Glutamatergic neuron (in vitro differentiated cells): ENCODE measurements around the gene PEX16. TPM values are rescaled to one million over a fixed set of nuclear protein-coding genes. Genes with fewer than 3 reads are reported as not detected.
A peak's percentile ranks its signal among the peaks of the same experiment; 100 is the strongest.

Experiments used
- DNase-seq: peaks from one replicate; pipeline ENCODE4 v3.0.0; 2022
- H3K27ac Mint-ChIP-seq: one replicate; pipeline ENCODE4 v1.8.0; 2020; ENCODE audit warnings: mild to moderate bottlenecking, mixed read lengths, inconsistent platforms; ENCODE audit not compliant: unreplicated experiment
- H3K27me3 Mint-ChIP-seq: one replicate; pipeline ENCODE4 v1.8.0; 2020; ENCODE audit warnings: mild to moderate bottlenecking, moderate library complexity, mixed read lengths, inconsistent platforms; ENCODE audit not compliant: unreplicated experiment
- H3K36me3 Mint-ChIP-seq: one replicate; pipeline ENCODE4 v1.8.0; 2020; ENCODE audit warnings: mild to moderate bottlenecking, mixed read lengths, inconsistent platforms; ENCODE audit not compliant: unreplicated experiment
- H3K4me1 Mint-ChIP-seq: one replicate; pipeline ENCODE4 v1.8.0; 2020; ENCODE audit warnings: mild to moderate bottlenecking, low read depth, mixed read lengths, inconsistent platforms; ENCODE audit not compliant: unreplicated experiment
- H3K4me3 Mint-ChIP-seq: one replicate; pipeline ENCODE4 v1.8.0; 2020; ENCODE audit warnings: mild to moderate bottlenecking, mixed read lengths, inconsistent platforms; ENCODE audit not compliant: unreplicated experiment
- H3K9me3 Mint-ChIP-seq: one replicate; pipeline ENCODE4 v1.8.0; 2020; ENCODE audit warnings: mild to moderate bottlenecking, moderate library complexity, mixed read lengths, inconsistent platforms; ENCODE audit not compliant: unreplicated experiment
- CTCF ChIP-seq: fragments of 200-600 bp; sonication (generic); IDR thresholded peaks from one replicate; pipeline ENCODE4 v1.5.0; 2021; ENCODE audit not compliant: partially characterized antibody, unreplicated experiment
- long read RNA-seq: library from polyadenylated mRNA; unstranded; transcript quantifications from one replicate; pipeline ENCODE4 v2.0.0, GENCODE V29; 2020; ENCODE audit not compliant: unreplicated experiment
- total RNA-seq: library from RNA; stranded (reverse); fragmentation: NEBNext Ultra II Directional; extraction: Animal tissue kit (Norgen Biotek cat#: 25700); gene quantifications from one replicate; pipeline ENCODE4 v1.2.1, GENCODE V29; 2021; ENCODE audit not compliant: unreplicated experiment

Gene PEX16
- total RNA-seq = 51.8 TPM
- long read RNA-seq, transcript PEX16-202 (11 exons, 1,335 nt) = major isoform, 42 of 55 reads
- long read RNA-seq, partial matches to known transcripts = 0 of 55 reads
- long read RNA-seq, other reads (novel, unspliced or antisense) = 12 of 55 reads

- peak within 1 kb of the TSS; percentile 94 for H3K4me3 Mint-ChIP-seq
- H3K4me1 Mint-ChIP-seq = peaks cover 3% of the 10 kb centered on the region
- no peaks in the 10 kb centered on the region for H3K36me3 Mint-ChIP-seq
- H3K9me3 Mint-ChIP-seq = peaks cover 10% of the 10 kb centered on the region
- H3K27me3 Mint-ChIP-seq = peaks cover 8% of the 10 kb centered on the region
- H3K27ac Mint-ChIP-seq = peak within 1 kb of the TSS; percentile 97
- peak; percentile 94 for DNase-seq
- no peak for TF ChIP-seq CTCF
Observed at GRCh38 chr11:45917623-45918330, at the start of gene PEX16. PEX16 (minus strand) TSS chr11:45917877; CDS start chr11:45917811, 66 bp downstream.

- Mint-ChIP-seq H3K4me3 (no peak overlapping the region), H3K9me3 (peaks cover 2% of the 10 kb centered on the region), H3K27me3 (peaks cover 2% of the 10 kb centered on the region), H3K27ac (no peak overlapping the region), H3K36me3 (no peaks in the 10 kb centered on the region), H3K4me1 (no peaks in the 10 kb centered on the region)
- DNase-seq = peak; percentile 55
- peak; percentile 96 for TF ChIP-seq CTCF
Observed at GRCh38 chr11:45964911-45965389, 47.3 kb upstream of the PEX16 start.

- Mint-ChIP-seq H3K27ac (no peak overlapping the region), H3K9me3 (no peaks in the 10 kb centered on the region), H3K4me3 (no peak overlapping the region), H3K36me3 (peaks cover 6% of the 10 kb centered on the region), H3K4me1 (no peaks in the 10 kb centered on the region), H3K27me3 (peaks cover under 1% of the 10 kb centered on the region)
- TF ChIP-seq CTCF = no peak
- DNase-seq = no peak
Observed at GRCh38 chr11:45961751-45962240, 44.1 kb upstream of the PEX16 start.

GRCh38 chr11:45960387-45961095 is 42.9 kb upstream of the PEX16 start:
- H3K27ac Mint-ChIP-seq = no peak overlapping the region
- no peak overlapping the region for H3K4me3 Mint-ChIP-seq
- no peaks in the 10 kb centered on the region for H3K4me1 Mint-ChIP-seq
- TF ChIP-seq CTCF = no peak
- H3K9me3 Mint-ChIP-seq = peaks cover 2% of the 10 kb centered on the region
- peaks cover 6% of the 10 kb centered on the region for H3K36me3 Mint-ChIP-seq
- no peak for DNase-seq
- H3K27me3 Mint-ChIP-seq = no peaks in the 10 kb centered on the region
